Endodermal cell (in vitro differentiated cells): ENCODE data around the gene GABRB1. TPM values are rescaled to one million over a fixed set of nuclear protein-coding genes. Genes with fewer than 3 reads are reported as not detected.

Experiments
- DNase-seq: peaks from one replicate; pipeline ENCODE4 v3.0.0-alpha.2; 2017
- H3K27ac ChIP-seq: 2 replicates; pipeline ENCODE4 v1.5.1; 2013; ENCODE audit warnings: mild to moderate bottlenecking, low read depth, low read length, moderate library complexity
- H3K27me3 ChIP-seq: 2 replicates; pipeline ENCODE4 v1.6.1; 2013; ENCODE audit warnings: mild to moderate bottlenecking, low read length, moderate library complexity; ENCODE audit not compliant: insufficient read depth, control insufficient read depth, poor library complexity, severe bottlenecking
- H3K36me3 ChIP-seq: 2 replicates; pipeline ENCODE4 v1.7.0; 2013; ENCODE audit warnings: mild to moderate bottlenecking, low read length, moderate library complexity; ENCODE audit not compliant: control insufficient read depth, insufficient read depth
- H3K4me1 ChIP-seq: one replicate; pipeline ENCODE4 v1.7.0; 2013; ENCODE audit warnings: low read length; ENCODE audit not compliant: control insufficient read depth, insufficient read depth
- H3K4me3 ChIP-seq: 2 replicates; pipeline ENCODE4 v1.5.1; 2013; ENCODE audit warnings: mild to moderate bottlenecking, low read length, moderate library complexity
- H3K9ac ChIP-seq: 2 replicates; pipeline ENCODE4 v1.6.1; 2013; ENCODE audit warnings: mild to moderate bottlenecking, low read length, moderate library complexity; ENCODE audit not compliant: poor library complexity, severe bottlenecking; ENCODE audit errors: extremely low read depth
- H3K9me3 ChIP-seq: 2 replicates; pipeline ENCODE4 v1.6.1; 2013; ENCODE audit warnings: mild to moderate bottlenecking, low read length, moderate library complexity; ENCODE audit not compliant: control insufficient read depth
- H3K27ac Mint-ChIP-seq: 2 replicates; pipeline ENCODE4 v1.8.0; 2020; ENCODE audit warnings: mixed read lengths
- H3K27me3 Mint-ChIP-seq: 2 replicates; pipeline ENCODE4 v1.8.0; 2021; ENCODE audit warnings: mild to moderate bottlenecking, mixed read lengths; ENCODE audit not compliant: insufficient read depth
- H3K36me3 Mint-ChIP-seq: 2 replicates; pipeline ENCODE4 v1.8.0; 2020; ENCODE audit warnings: low read depth, mixed read lengths
- H3K4me1 Mint-ChIP-seq: 2 replicates; pipeline ENCODE4 v1.8.0; 2020; ENCODE audit warnings: mixed read lengths
- H3K4me3 Mint-ChIP-seq: 2 replicates; pipeline ENCODE4 v1.8.0; 2020; ENCODE audit warnings: mild to moderate bottlenecking, moderate library complexity, mixed read lengths
- H3K9me3 Mint-ChIP-seq: 2 replicates; pipeline ENCODE4 v1.8.0; 2020; ENCODE audit warnings: mild to moderate bottlenecking, mixed read lengths
- WGBS, 2 experiments: methylation state at CpG; one replicate each; pipeline versions ENCODE4 v1.1.5 to v1.1.7; 2013; ENCODE audit warnings: missing lambda C conversion rate in 2 of 2, mixed read lengths in 1 of 2; ENCODE audit not compliant: insufficient coverage in 1 of 2, insufficient read length in 1 of 2; 5-methylcytosine and 5-hydroxymethylcytosine counted together
- total RNA-seq, 2 donors: library from RNA; stranded (reverse); fragmentation: NEBNext Ultra II Directional in 1 of 2; extraction: Animal tissue kit (Norgen Biotek cat#: 25700) in 1 of 2; gene quantifications; 2 replicates in 1 of 2; 3 replicates in 1 of 2; pipeline ENCODE4 v1.2.1, GENCODE V29; 2021
- TF ChIP-seq, protein P1 (sequence below): fragments of 200-600 bp; sonication (generic); conservative IDR thresholded peaks from 2 replicates; pipeline ENCODE4 v1.5.0; 2021; ENCODE audit warnings: antibody characterized with exemption, mild to moderate bottlenecking

GABRB1 gene
- total RNA-seq, 2 donors from 2014 or later, result not detected

DNA sequence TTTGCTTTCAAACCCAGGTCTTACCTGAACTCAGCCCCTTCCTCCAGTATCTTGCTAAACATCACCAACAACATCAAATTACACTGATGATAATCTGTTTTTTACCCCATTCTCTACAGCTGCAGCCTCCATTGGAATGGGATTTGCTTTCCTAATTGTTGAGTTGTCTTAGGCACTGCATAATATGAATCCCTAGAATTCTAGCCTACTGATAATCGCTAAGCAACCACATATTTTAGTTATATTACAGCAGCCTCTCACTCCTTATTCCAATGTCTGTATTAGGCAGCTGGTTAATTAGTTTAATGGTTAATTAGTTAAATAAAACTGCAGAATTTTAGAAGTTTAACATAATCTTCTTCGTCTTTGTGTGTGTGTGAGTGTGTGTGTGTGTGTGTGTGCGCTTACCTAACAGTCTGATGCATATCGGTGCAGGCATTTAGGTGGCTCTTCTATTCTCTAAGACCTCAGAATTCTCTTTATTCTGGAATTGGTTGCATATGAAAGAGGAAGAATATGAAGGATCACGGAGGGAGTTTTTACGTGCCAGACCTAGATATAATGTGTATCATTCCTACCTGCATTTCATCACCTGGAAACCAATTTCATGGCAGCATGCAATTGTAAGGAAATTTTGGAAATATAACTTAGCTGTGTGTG, 437.5 kb downstream of the GABRB1 start:
- Histone ChIP-seq H3K27me3 (no peaks in the 10 kb centered on the region), H3K36me3 (no peaks in the 10 kb centered on the region), H3K4me3 (no peak overlapping the region), H3K9me3 (no peaks in the 10 kb centered on the region), H3K9ac (no peak overlapping the region), H3K27ac (no peak overlapping the region), H3K4me1 (no peaks in the 10 kb centered on the region)
- 92% methylated on average over 6 of the region's 6 CpGs; no CpG with 5 or more reads in 1 of the 2 experiments for WGBS, 2 experiments
- Mint-ChIP-seq H3K4me3 (no peak overlapping the region), H3K9me3 (no peaks in the 10 kb centered on the region), H3K4me1 (peaks cover 2% of the 10 kb centered on the region), H3K27me3 (no peaks in the 10 kb centered on the region), H3K27ac (no peak overlapping the region), H3K36me3 (no peaks in the 10 kb centered on the region)
- DNase-seq, result no peak
- TF ChIP-seq, protein P1, sequence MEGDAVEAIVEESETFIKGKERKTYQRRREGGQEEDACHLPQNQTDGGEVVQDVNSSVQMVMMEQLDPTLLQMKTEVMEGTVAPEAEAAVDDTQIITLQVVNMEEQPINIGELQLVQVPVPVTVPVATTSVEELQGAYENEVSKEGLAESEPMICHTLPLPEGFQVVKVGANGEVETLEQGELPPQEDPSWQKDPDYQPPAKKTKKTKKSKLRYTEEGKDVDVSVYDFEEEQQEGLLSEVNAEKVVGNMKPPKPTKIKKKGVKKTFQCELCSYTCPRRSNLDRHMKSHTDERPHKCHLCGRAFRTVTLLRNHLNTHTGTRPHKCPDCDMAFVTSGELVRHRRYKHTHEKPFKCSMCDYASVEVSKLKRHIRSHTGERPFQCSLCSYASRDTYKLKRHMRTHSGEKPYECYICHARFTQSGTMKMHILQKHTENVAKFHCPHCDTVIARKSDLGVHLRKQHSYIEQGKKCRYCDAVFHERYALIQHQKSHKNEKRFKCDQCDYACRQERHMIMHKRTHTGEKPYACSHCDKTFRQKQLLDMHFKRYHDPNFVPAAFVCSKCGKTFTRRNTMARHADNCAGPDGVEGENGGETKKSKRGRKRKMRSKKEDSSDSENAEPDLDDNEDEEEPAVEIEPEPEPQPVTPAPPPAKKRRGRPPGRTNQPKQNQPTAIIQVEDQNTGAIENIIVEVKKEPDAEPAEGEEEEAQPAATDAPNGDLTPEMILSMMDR, result no peak

DNA sequence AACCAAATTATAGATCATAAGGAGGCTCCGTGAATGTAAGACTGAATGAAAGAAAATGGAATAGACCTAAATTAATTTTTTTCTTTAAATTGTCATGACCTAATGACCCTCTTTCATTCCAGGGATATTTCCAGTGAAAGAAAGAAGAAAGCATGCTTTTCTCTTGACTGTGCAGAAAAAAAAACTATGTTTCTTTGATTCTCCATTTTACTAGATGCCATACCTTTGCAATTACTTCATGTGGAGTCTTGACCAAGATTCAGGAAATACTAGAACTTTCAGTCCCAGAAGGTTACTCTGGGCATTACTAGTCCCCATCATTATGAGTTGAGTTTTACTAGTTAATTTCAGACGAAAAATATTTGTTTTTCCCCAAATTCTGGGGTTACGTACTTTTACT, 438.6 kb downstream of the GABRB1 start:
- Mint-ChIP-seq H3K4me3 (no peak overlapping the region), H3K4me1 (peaks cover 2% of the 10 kb centered on the region), H3K36me3 (no peaks in the 10 kb centered on the region), H3K27ac (no peak overlapping the region), H3K27me3 (no peaks in the 10 kb centered on the region), H3K9me3 (no peaks in the 10 kb centered on the region)
- Histone ChIP-seq H3K4me3 (no peak overlapping the region), H3K36me3 (no peaks in the 10 kb centered on the region), H3K27ac (no peak overlapping the region), H3K4me1 (no peaks in the 10 kb centered on the region), H3K27me3 (no peaks in the 10 kb centered on the region), H3K9ac (no peak overlapping the region), H3K9me3 (no peaks in the 10 kb centered on the region)
- TF ChIP-seq, protein P1, result no peak
- DNase-seq, result no peak
- 100% methylated on average over 2 of the region's 3 CpGs; no CpG with 5 or more reads in 1 of the 2 experiments for WGBS, 2 experiments

DNA sequence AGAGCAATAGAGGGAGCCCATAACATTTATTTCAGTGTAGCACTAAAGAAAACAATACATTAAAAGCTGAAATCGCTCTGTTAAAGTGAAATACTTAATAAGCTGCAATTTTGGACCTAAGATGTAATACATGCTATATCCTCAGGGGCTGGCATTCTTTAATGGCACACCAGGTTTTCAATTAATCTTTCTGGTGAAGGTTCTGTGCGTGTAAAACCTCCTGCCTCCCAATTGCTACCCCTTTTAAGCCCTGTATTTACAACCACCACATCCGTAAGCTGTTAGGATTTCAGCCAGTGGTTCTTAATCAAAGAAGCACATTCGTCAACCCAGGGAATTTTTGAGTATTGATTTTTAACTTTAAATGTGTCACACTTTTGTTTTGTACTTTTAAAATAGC, 439.7 kb downstream of the GABRB1 start:
- H3K27ac ChIP-seq, result no peak overlapping the region
- WGBS, 2 experiments, result 87 to 92% methylated on average over 2 to 4 of the region's 4 CpGs

More for the DNA sequence above, 439.7 kb downstream of the GABRB1 start:
- no peaks in the 10 kb centered on the region for H3K27me3 Mint-ChIP-seq
- no peaks in the 10 kb centered on the region for H3K4me1 ChIP-seq
- H3K27ac Mint-ChIP-seq, result no peak overlapping the region
- no peak for DNase-seq
- no peak overlapping the region for H3K4me3 ChIP-seq
- H3K9me3 Mint-ChIP-seq, result no peaks in the 10 kb centered on the region
- H3K4me3 Mint-ChIP-seq, result no peak overlapping the region
- no peaks in the 10 kb centered on the region for H3K36me3 Mint-ChIP-seq
- peaks cover 2% of the 10 kb centered on the region for H3K4me1 Mint-ChIP-seq
- H3K9me3 ChIP-seq, result no peaks in the 10 kb centered on the region
- H3K27me3 ChIP-seq, result no peaks in the 10 kb centered on the region
- TF ChIP-seq, protein P1, result no peak
- H3K9ac ChIP-seq, result no peak overlapping the region
- H3K36me3 ChIP-seq, result no peaks in the 10 kb centered on the region
